ENCODE results near the gene DEGS2. TPM values are rescaled to one million over a fixed set of nuclear protein-coding genes. Genes with fewer than 3 reads are reported as not detected.

The DEGS2 gene
- total and polyA plus RNA-seq, 3 experiments from 2014 or later = 0.35 to 0.72 (median 0.42) TPM

DNA sequence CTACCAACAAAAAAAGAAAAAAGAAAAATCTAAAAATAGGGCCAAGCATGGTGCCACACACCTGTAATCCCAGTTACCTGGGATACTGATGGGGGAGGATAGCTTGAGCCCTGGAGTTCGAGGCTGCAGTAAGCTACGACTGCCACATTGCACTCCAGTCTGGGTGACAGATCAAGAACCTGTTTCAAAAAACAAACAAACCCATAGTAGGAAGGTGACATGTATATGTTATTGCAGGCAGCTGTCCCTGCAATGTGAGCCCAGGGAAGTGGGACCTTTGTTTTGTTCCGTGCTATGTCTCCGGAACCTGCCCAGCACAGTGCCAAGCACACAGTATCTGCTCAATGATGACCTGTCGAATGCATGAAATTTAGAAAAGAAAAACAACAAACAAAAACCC, 42.3 kb upstream of the DEGS2 start:
- Histone ChIP-seq H3K9me3 (ENCODE audit: low read length) (no peaks in the 10 kb centered on the region), H3K4me1 (ENCODE audit: insufficient read depth, low read length) (no peaks in the 10 kb centered on the region), H3K27ac (ENCODE audit: low read depth, low read length) (no peak overlapping the region), H3K36me3 (ENCODE audit: insufficient read depth, low read length) (no peaks in the 10 kb centered on the region), H3K4me3 (ENCODE audit: low read length) (no peak overlapping the region), H3K27me3 (ENCODE audit: insufficient read depth, low read length, poor library complexity, severe bottlenecking) (no peaks in the 10 kb centered on the region)
- POLR2A ChIA-PET = no interaction called here
- Mint-ChIP-seq H3K4me3 (no peak overlapping the region), H3K27me3 (peaks cover 0 to 4% of the 10 kb centered on the region in 2 donors), H3K9me3 (no peaks in the 10 kb centered on the region), H3K27ac (no peak overlapping the region), H3K4me1 (no peaks in the 10 kb centered on the region), H3K36me3 (no peaks in the 10 kb centered on the region)
- no peak for DNase-seq
- CTCF ChIA-PET = interaction anchor here (1.9 kb wide), 1 partner anchor 9 kb away, joined by 6 read pairs; no protein-coding TSS in a partner anchor

DNA sequence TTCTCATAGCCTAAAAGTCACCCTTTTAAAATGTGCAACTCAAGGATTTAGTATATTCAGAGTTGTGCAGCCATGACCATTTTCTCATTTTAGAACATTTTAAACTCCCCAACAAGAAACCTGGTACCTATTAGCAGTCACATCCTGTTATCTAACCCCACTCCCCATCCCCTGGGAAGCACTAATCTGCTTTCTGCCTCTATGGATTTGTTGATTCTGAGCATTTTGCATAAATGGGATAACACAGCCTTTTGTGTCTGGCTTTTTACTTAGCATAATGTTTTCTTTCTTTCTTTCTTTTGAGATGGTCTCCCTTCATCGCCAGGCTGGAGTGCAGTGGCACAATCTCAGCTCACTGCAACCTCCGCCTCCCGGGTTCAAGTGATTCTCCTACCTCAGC, 40.9 kb upstream of the DEGS2 start:
- H3K27me3 ChIP-seq (ENCODE audit: insufficient read depth, low read length, poor library complexity, severe bottlenecking) = no peaks in the 10 kb centered on the region
- Mint-ChIP-seq H3K9me3 (no peaks in the 10 kb centered on the region), H3K36me3 (no peaks in the 10 kb centered on the region), H3K27ac (peak overlapping the region in 1 of 8 donors; percentile 29), H3K27me3 (peaks cover 0 to 4% of the 10 kb centered on the region in 2 donors), H3K4me1 (no peaks in the 10 kb centered on the region), H3K4me3 (no peak overlapping the region)
- no peak overlapping the region for H3K4me3 ChIP-seq (ENCODE audit: low read length)
- no peak overlapping the region for H3K27ac ChIP-seq (ENCODE audit: low read depth, low read length)
- CTCF ChIA-PET = no interaction called here
- no peak for DNase-seq
- H3K36me3 ChIP-seq (ENCODE audit: insufficient read depth, low read length) = no peaks in the 10 kb centered on the region
- POLR2A ChIA-PET = no interaction called here
- no peaks in the 10 kb centered on the region for H3K4me1 ChIP-seq (ENCODE audit: insufficient read depth, low read length)
- H3K9me3 ChIP-seq (ENCODE audit: low read length) = no peaks in the 10 kb centered on the region

DNA sequence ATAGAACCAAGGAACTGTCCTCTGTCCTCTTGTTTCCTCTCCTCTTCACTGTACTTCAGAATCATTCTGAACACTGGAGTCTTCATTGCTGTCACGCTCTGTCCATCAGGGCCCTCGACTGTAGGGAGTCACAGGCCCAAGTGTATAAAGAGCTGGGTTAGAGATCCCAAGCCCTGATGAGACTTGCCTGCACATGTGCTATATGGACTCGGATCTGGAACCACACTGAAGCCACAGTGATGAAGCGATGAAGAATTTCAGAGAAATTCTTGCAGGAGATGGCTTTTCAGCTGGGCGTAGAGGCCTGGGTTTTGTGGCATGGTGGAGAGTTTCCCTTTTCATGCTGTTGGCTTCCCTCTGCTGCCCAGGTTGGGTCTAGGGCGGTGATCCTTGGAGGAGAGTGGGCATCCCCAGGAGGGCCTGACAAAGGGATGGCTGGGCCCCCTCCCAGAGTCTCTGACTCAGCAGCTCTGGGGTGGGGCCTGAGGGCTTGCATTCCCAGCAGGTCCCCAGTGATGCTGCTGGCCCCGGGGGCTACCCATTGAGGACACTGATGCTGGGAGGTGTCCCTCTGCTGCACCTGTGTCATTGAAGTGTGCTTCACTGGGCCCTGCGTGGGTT, 39.9 kb upstream of the DEGS2 start:
- POLR2A ChIA-PET = no interaction called here

DNA sequence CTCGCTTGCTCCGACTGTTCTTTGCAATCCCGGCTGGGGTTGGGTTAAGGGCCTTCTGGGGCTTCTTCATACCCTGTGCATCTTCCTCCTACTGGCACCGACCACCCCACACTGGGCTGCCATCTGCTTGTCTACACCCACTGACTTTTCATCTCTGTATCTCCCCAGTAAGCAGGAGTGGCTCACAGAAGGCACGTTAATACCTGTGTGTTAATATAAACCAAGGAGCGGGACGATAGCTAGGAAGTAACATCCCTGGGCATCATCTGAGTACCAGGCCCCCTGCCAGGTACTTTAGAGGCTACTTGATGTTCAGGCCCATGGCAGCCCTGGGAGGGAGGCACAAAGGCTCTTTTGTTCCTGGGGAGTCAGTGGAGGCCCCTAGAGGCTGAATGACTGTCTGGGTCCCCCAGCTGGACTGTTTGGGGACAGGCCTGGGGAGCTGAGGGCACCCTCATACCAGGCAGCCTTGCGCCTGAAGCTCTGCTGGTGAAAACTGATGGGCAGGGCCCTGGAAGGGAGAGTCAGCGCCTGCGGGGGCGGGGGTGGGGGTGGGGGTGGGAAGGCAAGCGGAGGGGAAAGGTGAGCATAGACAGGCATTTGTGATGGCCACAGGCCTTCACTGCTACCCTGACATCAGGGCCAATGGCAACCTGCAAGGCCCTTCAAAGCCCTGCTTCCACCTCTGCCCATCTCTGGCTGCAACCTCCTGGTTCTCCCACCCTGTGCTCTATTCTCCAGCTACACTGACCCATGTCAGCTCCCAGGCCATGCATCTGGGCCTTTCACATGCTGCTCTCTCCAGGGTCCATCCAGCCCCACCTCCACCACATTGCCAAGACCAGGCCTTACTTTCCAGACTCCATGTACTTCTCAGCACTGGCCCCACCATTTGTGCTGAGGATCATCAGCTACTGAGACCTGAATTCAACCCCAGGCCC, 34.2 kb upstream of the DEGS2 start:
- no peaks in the 10 kb centered on the region for H3K9me3 Mint-ChIP-seq
- Histone ChIP-seq H3K4me1 (ENCODE audit: insufficient read depth, low read length) (peaks cover 13% of the 10 kb centered on the region), H3K36me3 (ENCODE audit: insufficient read depth, low read length) (no peaks in the 10 kb centered on the region), H3K9me3 (ENCODE audit: low read length) (no peaks in the 10 kb centered on the region), H3K4me3 (ENCODE audit: low read length) (peak overlapping the region; percentile 4), H3K27ac (ENCODE audit: low read depth, low read length) (peak overlapping the region; percentile 26), H3K27me3 (ENCODE audit: insufficient read depth, low read length, poor library complexity, severe bottlenecking) (no peaks in the 10 kb centered on the region)
- H3K4me3 Mint-ChIP-seq = peak overlapping the region; percentile 55 to 82 (median 68)
- no peak for DNase-seq
- POLR2A ChIA-PET = interaction anchor here (0.5 to 1.5 kb wide), 6 partner anchors 21 to 212 kb away, joined by 3 to 5 read pairs (median 4); no protein-coding TSS in a partner anchor
- H3K27ac Mint-ChIP-seq = peak overlapping the region; percentile 85 to 97 (median 91)
- H3K36me3 Mint-ChIP-seq = no peaks in the 10 kb centered on the region
- no peaks in the 10 kb centered on the region for H3K27me3 Mint-ChIP-seq
- peaks cover 10 to 13% (median 12%) of the 10 kb centered on the region in 3 donors for H3K4me1 Mint-ChIP-seq
- CTCF ChIA-PET = interaction anchor here (0.6 to 5.1 kb wide), 73 partner anchors 8 to 262 kb away, joined by 3 to 69 read pairs (median 5); partner anchors contain the start of gene EVL

More for the DNA sequence above, 39.9 kb upstream of the DEGS2 start:
- H3K27ac Mint-ChIP-seq = no peak overlapping the region
- Histone ChIP-seq H3K27me3 (ENCODE audit: insufficient read depth, low read length, poor library complexity, severe bottlenecking) (no peaks in the 10 kb centered on the region), H3K4me3 (ENCODE audit: low read length) (no peak overlapping the region), H3K9me3 (ENCODE audit: low read length) (no peaks in the 10 kb centered on the region), H3K4me1 (ENCODE audit: insufficient read depth, low read length) (no peaks in the 10 kb centered on the region), H3K36me3 (ENCODE audit: insufficient read depth, low read length) (no peaks in the 10 kb centered on the region), H3K27ac (ENCODE audit: low read depth, low read length) (no peak overlapping the region)
- peaks cover under 1 to 1% (median under 1%) of the 10 kb centered on the region in 3 donors for H3K4me1 Mint-ChIP-seq
- CTCF ChIA-PET = no interaction called here
- H3K4me3 Mint-ChIP-seq = no peak overlapping the region
- no peaks in the 10 kb centered on the region for H3K36me3 Mint-ChIP-seq
- peaks cover 0 to 4% of the 10 kb centered on the region in 2 donors for H3K27me3 Mint-ChIP-seq
- DNase-seq = no peak
- no peaks in the 10 kb centered on the region for H3K9me3 Mint-ChIP-seq

DNA sequence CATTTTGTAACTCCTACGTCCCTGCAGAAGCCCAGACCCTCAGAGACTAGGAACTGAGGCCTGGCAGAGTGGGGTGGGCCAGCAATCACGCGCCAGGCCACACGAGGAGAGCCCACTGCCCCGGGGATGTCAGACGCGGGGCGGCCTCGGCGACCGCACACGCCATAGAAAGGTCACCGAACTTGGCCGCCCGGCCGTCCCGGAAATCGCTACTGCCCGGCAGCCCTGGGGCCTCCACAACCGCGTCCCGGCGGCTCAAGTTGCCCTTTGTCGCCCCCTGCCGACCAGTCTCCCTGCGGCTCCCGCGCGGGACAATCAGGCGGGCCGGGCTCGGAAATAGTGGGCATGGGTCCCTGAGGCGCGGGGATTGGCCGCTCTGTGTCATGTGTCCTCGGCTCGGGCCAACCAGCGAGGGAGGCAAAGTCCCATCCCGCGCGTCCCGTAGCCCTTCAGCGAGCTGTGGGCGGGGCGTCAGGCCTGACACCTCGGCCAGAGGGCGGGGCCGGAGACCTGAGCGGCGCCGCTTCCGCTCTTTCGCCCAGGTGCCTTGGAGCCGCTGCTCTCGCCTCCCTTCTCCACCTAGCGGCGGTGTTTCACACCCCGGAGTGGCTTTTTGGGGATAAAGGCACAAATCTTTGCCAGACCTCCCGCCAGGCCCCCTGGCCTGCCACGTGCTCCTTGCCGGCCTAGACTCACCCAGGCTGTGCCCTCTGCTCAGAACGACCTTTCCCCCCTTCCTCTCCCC, 33.4 kb upstream of the DEGS2 start:
- no peaks in the 10 kb centered on the region for H3K27me3 ChIP-seq (ENCODE audit: insufficient read depth, low read length, poor library complexity, severe bottlenecking)
- Mint-ChIP-seq H3K27me3 (no peaks in the 10 kb centered on the region), H3K4me1 (peaks cover 10 to 13% (median 12%) of the 10 kb centered on the region in 3 donors), H3K4me3 (peak overlapping the region; percentile 48 to 82 (median 68)), H3K36me3 (no peaks in the 10 kb centered on the region), H3K27ac (peak overlapping the region; percentile 89 to 95 (median 91)), H3K9me3 (no peaks in the 10 kb centered on the region)
- ChIA-PET CTCF (interaction anchor here (0.6 to 5.1 kb wide), 76 partner anchors 9 to 261 kb away, joined by 3 to 69 read pairs (median 5); partner anchors contain the start of gene EVL), POLR2A (interaction anchor here (0.5 to 1.5 kb wide), 6 partner anchors 22 to 211 kb away, joined by 3 to 5 read pairs (median 4); no protein-coding TSS in a partner anchor)
- DNase-seq = peak; percentile 99 to 100 (median 100)
- peak overlapping the region; percentile 47 for H3K4me3 ChIP-seq (ENCODE audit: low read length)
- H3K36me3 ChIP-seq (ENCODE audit: insufficient read depth, low read length) = no peaks in the 10 kb centered on the region
- peak overlapping the region; percentile 75 for H3K27ac ChIP-seq (ENCODE audit: low read depth, low read length)
- peaks cover 13% of the 10 kb centered on the region for H3K4me1 ChIP-seq (ENCODE audit: insufficient read depth, low read length)
- no peaks in the 10 kb centered on the region for H3K9me3 ChIP-seq (ENCODE audit: low read length)

DNA sequence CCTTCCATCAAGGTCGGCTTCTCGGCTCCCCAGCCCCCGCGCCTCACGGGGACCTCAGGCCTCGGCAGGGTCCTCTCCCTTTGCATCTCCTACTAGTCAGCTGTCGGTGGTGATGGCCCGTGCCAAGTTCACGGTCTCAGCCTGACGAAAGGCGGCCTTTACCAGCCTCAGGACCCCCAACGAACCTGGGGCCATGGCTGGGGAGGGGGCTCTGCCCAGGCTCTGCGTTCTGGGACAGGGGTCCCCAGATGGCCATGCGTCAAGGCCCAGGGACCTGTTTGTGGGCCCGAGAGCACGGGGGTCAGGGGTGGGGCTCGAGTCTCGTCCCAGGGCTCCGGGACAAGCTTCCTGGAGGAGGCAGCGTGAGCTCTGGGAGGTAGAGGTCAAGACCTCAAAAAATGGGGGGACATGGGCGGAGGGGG, 32.8 kb upstream of the DEGS2 start:
- Histone ChIP-seq H3K27me3 (ENCODE audit: insufficient read depth, low read length, poor library complexity, severe bottlenecking) (no peaks in the 10 kb centered on the region), H3K4me3 (ENCODE audit: low read length) (peak overlapping the region; percentile 47), H3K27ac (ENCODE audit: low read depth, low read length) (peak overlapping the region; percentile 75), H3K36me3 (ENCODE audit: insufficient read depth, low read length) (no peaks in the 10 kb centered on the region), H3K9me3 (ENCODE audit: low read length) (no peaks in the 10 kb centered on the region), H3K4me1 (ENCODE audit: insufficient read depth, low read length) (peaks cover 13% of the 10 kb centered on the region)
- Mint-ChIP-seq H3K9me3 (no peaks in the 10 kb centered on the region), H3K4me3 (peak overlapping the region; percentile 48 to 82 (median 60)), H3K27me3 (no peaks in the 10 kb centered on the region), H3K36me3 (no peaks in the 10 kb centered on the region), H3K4me1 (peaks cover 10 to 13% (median 12%) of the 10 kb centered on the region in 3 donors), H3K27ac (peak overlapping the region in 7 of 8 donors; percentile 29 to 91 (median 80))
- CTCF ChIA-PET = interaction anchor here (0.9 to 5.1 kb wide), 60 partner anchors 8 to 226 kb away, joined by 3 to 69 read pairs (median 6); partner anchors contain the start of gene EVL
- POLR2A ChIA-PET = interaction anchor here (1.0 to 1.5 kb wide), 3 partner anchors 22 to 45 kb away, joined by 3 to 5 read pairs (median 4); no protein-coding TSS in a partner anchor
- peak in 1 of 5 donors; percentile 6 for DNase-seq

DNA sequence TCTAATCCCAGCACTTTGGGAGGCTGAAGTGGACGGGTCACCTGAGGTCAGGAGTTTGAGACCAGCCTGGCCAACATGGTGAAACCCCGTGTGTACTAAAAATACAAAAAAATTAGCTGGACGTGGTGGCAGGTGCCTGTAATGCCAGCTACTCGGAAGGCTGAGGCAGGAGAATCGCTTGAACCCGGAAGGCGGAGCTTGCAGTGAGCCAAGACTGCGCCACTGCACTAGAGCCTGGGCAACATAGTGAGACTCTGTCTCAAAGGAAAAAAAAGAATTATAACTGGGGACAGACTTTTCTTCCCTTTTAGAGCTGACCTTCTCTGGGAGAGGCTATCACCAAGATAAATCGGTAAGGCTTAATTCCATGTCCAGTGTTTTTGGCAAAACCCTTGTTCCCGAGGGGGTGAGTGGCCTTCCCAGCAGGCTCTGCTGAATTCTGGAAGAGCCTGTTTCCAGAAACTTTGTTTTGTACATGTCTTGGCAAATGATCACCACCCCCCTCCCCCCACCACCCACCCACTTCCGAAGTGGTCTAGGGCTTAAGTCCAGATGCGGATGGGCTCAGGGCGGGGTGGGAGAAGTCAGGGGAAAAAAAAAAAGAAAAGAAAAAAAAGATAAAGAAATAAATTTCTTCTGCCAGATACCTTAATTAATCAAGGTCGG, 32.3 kb upstream of the DEGS2 start:
- Histone ChIP-seq H3K4me1 (ENCODE audit: insufficient read depth, low read length) (peaks cover 13% of the 10 kb centered on the region), H3K27ac (ENCODE audit: low read depth, low read length) (no peak overlapping the region), H3K27me3 (ENCODE audit: insufficient read depth, low read length, poor library complexity, severe bottlenecking) (no peaks in the 10 kb centered on the region), H3K9me3 (ENCODE audit: low read length) (no peaks in the 10 kb centered on the region), H3K4me3 (ENCODE audit: low read length) (no peak overlapping the region), H3K36me3 (ENCODE audit: insufficient read depth, low read length) (no peaks in the 10 kb centered on the region)
- H3K9me3 Mint-ChIP-seq = no peaks in the 10 kb centered on the region
- H3K27ac Mint-ChIP-seq = peak overlapping the region in 2 of 8 donors; percentile 38 to 63
- no peaks in the 10 kb centered on the region for H3K27me3 Mint-ChIP-seq
- ChIA-PET POLR2A (no interaction called here), CTCF (interaction anchor here (0.9 to 5.1 kb wide), 28 partner anchors 7 to 216 kb away, joined by 3 to 69 read pairs (median 10); partner anchors contain the start of gene EVL)
- no peak for DNase-seq
- H3K36me3 Mint-ChIP-seq = no peaks in the 10 kb centered on the region
- H3K4me3 Mint-ChIP-seq = peak overlapping the region in 1 of 7 donors; percentile 59
- peaks cover 10 to 13% (median 12%) of the 10 kb centered on the region in 3 donors for H3K4me1 Mint-ChIP-seq

All from CD8-positive, alpha-beta memory T cell (primary cell).